Right lobe of liver (tissue), 4 donors: ENCODE measurements around the gene AIG1.

ENCODE experiments used
- CTCF ChIP-seq, 4 donors: fragments of 200-600 bp in 3 of 4; fragments of 450-650 bp in 1 of 4; IDR thresholded peaks; one replicate each; pipeline versions ENCODE4 v1.5.1 to v1.8.0; 2016 to 2022; ENCODE audit warnings: antibody characterized with exemption in 4 of 4, mild to moderate bottlenecking in 2 of 4
- POLR2A ChIP-seq: fragments of 450-650 bp; IDR thresholded peaks from one replicate; pipeline ENCODE4 v1.6.1; 2017; ENCODE audit warnings: antibody characterized with exemption, mild to moderate bottlenecking
- donor health status: DM: no; HTN: no; CAD: no.
- donor health status: DM: no; HTN: no; CAD: no.
- donor health status: DM: no; HTN: yes; CAD: no.

GRCh38 chr6:143283887-143284645 is 223.4 kb downstream of the AIG1 start:
- TF ChIP-seq CTCF (IDR thresholded peaks at IDR 0.05): no peak
- TF ChIP-seq POLR2A: no peak
